KOPT-K1 (cell line): ENCODE data around the gene MRPL50.

Experiments used
- H3K27ac ChIP-seq: fragments of 200-600 bp; sonication (generic); 2 replicates; pipeline ENCODE4 v1.5.1; 2016; ENCODE audit warnings: antibody characterized with exemption, mild to moderate bottlenecking, low read depth, low read length; ENCODE audit not compliant: poor library complexity, severe bottlenecking
- H3K36me3 ChIP-seq: fragments of 200-600 bp; sonication (generic); 2 replicates; pipeline ENCODE4 v1.5.1; 2017; ENCODE audit warnings: antibody characterized with exemption, mild to moderate bottlenecking, low read length, moderate library complexity; ENCODE audit not compliant: insufficient read depth
- H3K9me3 ChIP-seq: fragments of 200-600 bp; sonication (generic); 2 replicates; pipeline ENCODE4 v1.5.1; 2017; ENCODE audit warnings: antibody characterized with exemption, low read length, mild to moderate bottlenecking; ENCODE audit not compliant: insufficient read depth, poor library complexity, severe bottlenecking

MRPL50 gene

DNA sequence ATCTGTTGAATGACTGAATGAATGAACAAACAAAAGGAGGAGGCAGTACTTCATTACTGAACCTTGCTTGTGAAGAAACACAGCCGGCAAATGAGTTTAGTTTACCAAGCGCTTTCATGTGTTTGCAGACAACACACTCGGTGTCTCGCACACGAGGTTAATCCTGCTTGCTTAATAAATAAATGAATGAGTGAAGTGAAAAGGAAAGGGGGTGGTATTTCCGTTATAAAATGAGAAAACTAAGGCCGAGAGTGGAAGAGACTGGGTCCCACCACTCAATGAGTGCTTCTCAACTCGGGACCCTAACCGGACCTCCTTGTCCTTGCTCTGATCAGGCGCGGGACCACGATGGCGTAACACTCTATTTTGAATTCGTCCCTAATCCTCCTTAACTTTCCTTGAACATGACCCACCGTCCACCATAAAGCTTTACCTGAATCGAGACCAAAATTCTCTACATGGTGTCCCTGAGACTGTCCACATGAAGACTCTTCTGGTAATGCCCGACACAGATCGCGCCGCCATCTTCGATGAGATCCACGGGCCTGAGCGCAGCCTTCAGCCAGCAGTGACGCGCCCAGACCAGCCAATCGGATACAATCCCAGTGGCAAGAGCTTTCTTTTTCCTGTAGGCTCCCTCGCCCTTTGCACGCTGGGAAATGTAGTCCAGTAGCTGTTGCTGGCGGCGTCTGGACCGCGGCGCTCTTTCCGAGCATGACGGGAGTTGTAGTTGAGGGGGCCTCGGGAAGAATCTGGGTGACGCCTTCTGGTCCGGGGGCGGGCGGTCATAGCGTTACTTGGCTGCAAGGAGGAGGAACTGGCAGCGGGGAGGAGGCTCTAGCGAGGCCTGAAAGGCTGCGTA lies at the start of gene MRPL50, which contains the start of gene ZNF189:
Gene MRPL50, minus strand, starts transcription at position 551 of the 862 bp plus-strand sequence. Its CDS starts 26 bp downstream, at position 525.
Gene ZNF189, plus strand, starts transcription at position 784 of the 862 bp plus-strand sequence. CDS start 306 bp downstream, outside the sequence.
- H3K27ac ChIP-seq: peak within 1 kb of the TSS; percentile 74
- H3K9me3 ChIP-seq: peaks cover 34% of the 10 kb centered on the region
- H3K36me3 ChIP-seq: peaks cover 59% of the 10 kb centered on the region

DNA sequence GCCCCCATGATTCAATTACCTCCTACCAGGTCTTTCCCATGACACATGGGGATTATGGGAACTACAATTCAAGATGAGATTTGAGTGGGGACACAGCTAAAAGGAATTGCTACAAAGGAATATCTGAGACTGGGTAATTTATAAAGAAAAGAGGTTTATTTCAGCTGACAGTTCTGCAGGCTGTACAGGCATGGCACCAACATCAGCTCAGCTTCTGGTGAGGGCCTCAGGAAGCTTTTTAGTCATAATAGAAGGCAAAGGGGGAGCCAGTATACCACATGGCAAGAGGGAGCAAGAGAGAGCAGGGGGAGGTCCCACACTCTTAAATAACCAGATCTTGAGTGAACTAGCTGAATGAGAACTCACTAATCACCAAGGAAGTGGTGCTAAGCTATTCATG lies 48.3 kb upstream of the MRPL50 start:
- no peaks in the 10 kb centered on the region for H3K9me3 ChIP-seq
- no peaks in the 10 kb centered on the region for H3K36me3 ChIP-seq
- H3K27ac ChIP-seq: no peak overlapping the region

DNA sequence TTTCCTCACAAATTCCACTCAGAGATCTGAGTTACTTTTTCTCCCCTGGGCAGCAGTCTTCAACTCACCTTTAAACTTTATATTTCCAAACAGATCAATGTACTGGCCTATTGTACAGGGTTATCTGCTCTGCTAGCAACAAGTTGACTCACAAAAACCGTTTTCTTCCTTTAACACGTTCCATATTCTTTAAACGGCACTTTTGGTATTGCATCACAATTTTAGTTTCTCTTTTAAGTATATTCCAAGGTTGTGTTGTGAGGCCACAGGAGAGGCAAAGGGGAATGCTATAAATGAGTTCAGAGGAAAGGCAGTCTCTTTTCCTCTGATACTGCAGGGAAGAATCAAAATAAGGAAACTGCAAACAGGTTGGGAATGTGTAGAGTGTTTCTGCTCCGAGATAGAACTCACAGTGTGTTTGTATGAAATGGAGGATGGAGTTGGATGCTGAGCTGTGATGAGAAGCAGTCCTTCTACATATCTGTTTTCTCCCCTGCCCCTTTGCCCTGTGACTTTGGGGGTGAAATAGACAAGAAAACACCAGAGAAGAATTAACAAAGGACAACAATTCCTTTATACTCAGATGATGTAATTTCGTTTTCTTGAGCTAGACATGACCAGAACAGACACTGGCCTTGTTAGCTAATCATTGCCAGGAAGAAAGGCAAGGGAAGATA lies 47.1 kb upstream of the MRPL50 start:
- Histone ChIP-seq H3K9me3 (no peaks in the 10 kb centered on the region), H3K36me3 (no peaks in the 10 kb centered on the region), H3K27ac (no peak overlapping the region)

DNA sequence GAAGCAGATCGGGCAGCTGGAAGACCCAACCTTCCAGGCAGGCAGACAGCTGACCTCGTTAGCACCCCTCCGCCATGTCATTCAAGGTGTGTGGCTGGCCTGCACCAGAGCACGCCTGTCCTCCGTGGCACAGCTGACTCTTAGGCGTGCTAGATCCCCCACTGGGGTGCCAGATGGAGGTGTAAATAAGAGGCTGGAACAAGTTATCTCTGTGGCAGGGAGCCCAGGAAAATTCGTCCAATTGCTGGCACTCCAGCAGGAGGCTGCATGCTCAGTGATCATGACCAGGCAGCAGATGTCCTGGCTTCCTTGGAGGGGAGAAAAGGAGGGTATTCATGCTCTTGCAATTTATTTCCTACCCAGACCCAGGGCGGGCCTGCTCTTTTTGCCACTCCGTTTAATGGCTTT lies 45.0 kb upstream of the MRPL50 start:
- no peaks in the 10 kb centered on the region for H3K36me3 ChIP-seq
- no peak overlapping the region for H3K27ac ChIP-seq
- H3K9me3 ChIP-seq: no peaks in the 10 kb centered on the region

DNA sequence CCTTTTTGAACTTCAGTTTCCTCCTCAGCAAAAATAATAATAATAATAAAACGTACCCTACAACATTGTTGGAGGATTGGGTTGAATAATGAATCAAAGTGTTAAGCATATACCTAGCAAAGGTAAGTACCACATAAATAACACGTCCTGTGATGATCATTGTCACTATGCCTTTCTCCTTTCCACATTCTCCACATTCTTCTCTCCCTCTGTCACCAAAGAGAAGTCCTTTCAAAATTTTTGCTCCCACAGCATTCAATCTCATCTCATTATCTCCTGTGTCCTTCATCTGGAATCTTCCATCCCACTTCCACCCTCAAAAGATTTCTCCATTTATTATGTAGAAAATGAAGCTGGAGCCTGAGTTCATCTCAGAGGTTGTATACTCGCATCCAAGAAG lies 44.3 kb upstream of the MRPL50 start:
- Histone ChIP-seq H3K27ac (no peak overlapping the region), H3K9me3 (no peaks in the 10 kb centered on the region), H3K36me3 (no peaks in the 10 kb centered on the region)

DNA sequence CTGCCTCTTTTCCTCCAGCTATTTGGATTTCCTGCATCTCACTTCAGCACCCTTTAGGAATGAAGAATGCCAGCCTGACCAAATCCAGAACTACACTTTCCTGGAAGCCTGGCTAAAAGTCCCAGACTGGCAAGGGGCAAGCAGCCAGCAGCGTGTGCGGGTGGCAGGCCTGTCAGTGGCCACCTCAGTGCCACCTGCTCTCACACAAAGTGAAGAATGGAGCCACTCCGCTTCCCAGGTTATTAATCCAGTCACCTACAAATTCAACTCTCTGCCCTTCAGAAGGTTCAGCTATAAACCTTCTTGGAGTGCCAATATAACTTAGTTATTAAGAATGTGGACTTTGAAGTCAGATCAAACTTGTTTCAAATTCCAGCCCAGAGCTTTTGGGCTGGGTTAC lies 43.9 kb upstream of the MRPL50 start:
- H3K36me3 ChIP-seq: no peaks in the 10 kb centered on the region
- no peak overlapping the region for H3K27ac ChIP-seq

GRCh38 chr9:101440714-101441230 lies 42.4 kb upstream of the MRPL50 start:
- no peaks in the 10 kb centered on the region for H3K36me3 ChIP-seq
- no peaks in the 10 kb centered on the region for H3K9me3 ChIP-seq
- H3K27ac ChIP-seq: no peak overlapping the region

More for the DNA sequence above, 43.9 kb upstream of the MRPL50 start:
- H3K9me3 ChIP-seq: no peaks in the 10 kb centered on the region

- H3K9me3 ChIP-seq: no peaks in the 10 kb centered on the region
- no peaks in the 10 kb centered on the region for H3K36me3 ChIP-seq
- H3K27ac ChIP-seq: no peak overlapping the region
Observed at GRCh38 chr9:101438523-101438922, 40.1 kb upstream of the MRPL50 start.

DNA sequence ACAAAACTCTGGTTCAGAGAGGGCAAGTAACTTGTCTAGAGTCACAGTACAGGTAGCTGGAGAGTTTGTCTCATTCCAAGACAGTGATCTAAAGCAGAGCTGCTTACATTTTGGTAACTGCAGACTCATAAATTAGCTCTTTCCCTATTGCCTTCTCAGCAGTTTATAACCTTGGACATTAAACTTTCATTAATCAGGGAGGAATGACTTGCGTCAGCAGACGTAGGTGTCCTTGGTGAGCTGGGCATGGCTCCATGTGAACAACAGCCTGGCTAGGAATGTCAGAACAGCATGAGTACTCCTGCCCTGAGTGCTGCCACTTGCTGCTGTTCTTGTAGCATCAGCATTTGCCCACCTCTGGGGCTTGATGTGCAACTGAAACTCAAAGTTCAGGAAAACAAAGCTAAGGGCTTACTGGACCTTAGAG lies 39.4 kb upstream of the MRPL50 start:
- no peaks in the 10 kb centered on the region for H3K36me3 ChIP-seq
- H3K9me3 ChIP-seq: no peaks in the 10 kb centered on the region
- H3K27ac ChIP-seq: no peak overlapping the region

DNA sequence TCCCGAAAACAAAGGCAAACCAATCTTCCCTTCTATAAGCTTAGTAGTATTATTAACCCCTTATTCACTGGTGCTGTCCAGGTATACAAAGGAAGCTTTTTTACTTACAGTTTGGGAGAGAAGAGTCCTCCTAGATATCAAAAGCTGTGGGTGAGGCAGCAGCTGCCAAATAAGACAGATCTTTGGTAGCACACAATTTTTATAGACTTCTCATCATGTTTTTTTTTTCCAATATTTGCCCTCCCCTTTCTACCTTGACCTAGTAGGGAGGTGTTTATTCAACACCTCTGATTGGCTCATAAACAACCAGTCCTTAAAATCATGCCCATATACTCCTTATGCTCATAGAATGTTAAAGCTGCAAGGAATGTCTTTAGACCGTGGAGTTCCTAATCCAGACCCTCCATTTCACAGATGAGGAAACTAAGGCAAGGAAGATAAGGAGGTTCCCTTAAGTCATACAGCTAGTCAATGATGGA lies 37.2 kb upstream of the MRPL50 start, which contains the start of gene ALDOB:
Gene ALDOB, minus strand, starts transcription at position 174 of the 479 bp plus-strand sequence. CDS start 4,887 bp downstream, outside the sequence.
- no peaks in the 10 kb centered on the region for H3K36me3 ChIP-seq
- no peak within 1 kb of the TSS for H3K27ac ChIP-seq
- H3K9me3 ChIP-seq: no peaks in the 10 kb centered on the region

DNA sequence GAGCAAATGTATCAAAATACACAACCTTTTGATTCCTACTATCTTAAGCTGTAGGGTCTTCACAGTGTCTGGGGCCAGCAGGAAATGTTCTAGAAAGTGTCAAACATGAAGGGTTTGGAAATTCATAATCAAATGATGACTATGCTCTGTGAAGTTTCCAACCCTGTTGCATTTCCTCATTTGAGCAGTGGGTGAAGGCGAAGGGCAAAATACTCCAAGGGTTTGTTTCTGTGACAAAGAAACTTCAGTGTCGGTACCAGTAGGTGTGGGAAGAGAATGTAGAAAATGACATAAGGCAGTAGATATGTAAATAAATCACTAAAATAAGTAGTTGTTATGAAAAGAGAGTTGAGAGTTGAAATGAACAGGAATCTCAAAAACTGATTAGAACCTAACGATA lies 36.6 kb upstream of the MRPL50 start:
- H3K27ac ChIP-seq: no peak overlapping the region
- H3K36me3 ChIP-seq: no peaks in the 10 kb centered on the region
- H3K9me3 ChIP-seq: no peaks in the 10 kb centered on the region

DNA sequence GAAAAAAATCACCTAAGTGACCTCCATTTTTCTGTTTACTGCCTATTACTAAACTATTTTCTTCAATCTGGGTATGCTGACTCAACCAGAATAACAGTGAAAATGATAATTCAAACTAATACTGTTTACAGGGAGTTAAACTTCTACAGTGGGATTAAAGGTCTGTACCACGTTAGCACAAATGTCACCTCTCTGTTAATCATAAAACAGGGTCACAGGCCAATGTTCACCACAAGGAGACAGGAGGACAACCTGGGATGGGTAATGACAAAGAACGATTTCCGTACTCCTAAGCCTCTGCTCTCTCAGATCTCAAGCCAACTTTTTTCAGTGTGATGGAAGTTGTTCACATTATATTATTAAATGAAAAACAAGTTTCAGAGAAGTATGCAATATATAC lies 34.8 kb upstream of the MRPL50 start:
- Histone ChIP-seq H3K9me3 (no peaks in the 10 kb centered on the region), H3K27ac (no peak overlapping the region), H3K36me3 (no peaks in the 10 kb centered on the region)

DNA sequence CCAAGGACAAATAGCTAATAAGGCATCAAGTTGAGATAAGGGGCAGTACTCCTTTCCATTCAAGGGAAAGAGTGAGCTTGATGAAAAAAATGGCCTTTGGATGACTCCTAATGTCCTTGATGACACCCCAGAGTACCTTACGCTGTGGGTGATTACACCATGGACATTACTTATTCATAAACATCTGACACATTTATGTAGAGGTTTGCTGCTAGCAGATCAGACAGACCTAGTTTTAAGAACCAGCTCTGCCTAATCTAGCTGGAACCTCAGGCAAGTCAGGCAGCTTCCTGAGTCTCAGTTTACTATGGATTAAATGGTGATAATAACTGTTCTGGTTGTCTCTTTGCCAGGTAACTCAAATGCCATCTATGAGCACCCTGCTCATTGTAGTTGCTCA lies 34.3 kb upstream of the MRPL50 start:
- Histone ChIP-seq H3K9me3 (no peaks in the 10 kb centered on the region), H3K36me3 (no peaks in the 10 kb centered on the region), H3K27ac (no peak overlapping the region)

DNA sequence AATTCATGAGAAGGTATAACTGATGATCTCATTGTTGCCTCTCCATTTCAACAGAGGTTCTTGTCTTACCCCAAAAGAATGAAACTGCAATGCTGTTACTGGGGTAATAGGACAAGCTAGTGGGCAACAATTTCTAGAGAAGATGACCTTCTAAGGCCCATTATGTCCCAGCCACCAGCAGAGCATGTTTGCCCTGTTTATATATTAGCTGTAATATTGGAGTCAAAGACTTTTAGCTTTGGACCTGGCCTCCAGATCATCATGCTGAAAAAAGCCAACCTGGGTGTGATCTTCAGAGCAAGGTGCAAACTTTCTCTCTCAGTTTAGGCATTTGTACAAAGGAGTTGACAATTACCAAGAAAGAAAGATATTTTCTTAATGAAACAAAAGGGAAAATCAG lies 33.8 kb upstream of the MRPL50 start:
- Histone ChIP-seq H3K9me3 (no peaks in the 10 kb centered on the region), H3K27ac (no peak overlapping the region), H3K36me3 (no peaks in the 10 kb centered on the region)

DNA sequence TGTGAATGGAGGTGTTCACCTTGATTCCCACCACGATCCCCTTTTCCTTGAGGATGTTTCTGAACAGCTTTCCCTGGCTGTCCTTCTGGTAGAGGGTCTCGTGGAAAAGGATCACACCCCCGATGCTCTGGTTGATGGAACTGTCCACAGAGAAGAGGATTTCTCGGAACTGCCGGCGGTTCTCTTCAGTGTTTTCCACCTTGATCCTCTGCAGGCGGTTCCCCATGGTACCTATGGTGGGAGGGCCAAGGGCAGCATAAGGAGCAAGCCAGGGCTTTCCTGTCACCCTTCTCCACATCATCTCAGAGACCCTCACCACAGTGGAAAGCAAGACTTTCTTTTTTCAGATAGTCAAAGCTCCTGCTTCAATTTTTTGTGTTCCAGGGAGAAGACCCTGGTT lies 31.3 kb upstream of the MRPL50 start:
- no peaks in the 10 kb centered on the region for H3K9me3 ChIP-seq
- H3K36me3 ChIP-seq: no peaks in the 10 kb centered on the region
- no peak overlapping the region for H3K27ac ChIP-seq
